HG03575 (cell line): ENCODE results near the gene CHKA.
"Not testable (repeated sequence)": the region's sequence is repeated elsewhere in the genome, so short reads cannot be mapped to it uniquely, and the experiment has no call there.

Source experiments
- ATAC-seq: cut with Tn5 transposase; IDR thresholded peaks from one replicate; pipeline ENCODE4 v1.9.1; 2021; ENCODE audit not compliant: unreplicated experiment, insufficient number of reproducible peaks, low FRiP score; ENCODE audit errors: extremely low read depth

CHKA gene

DNA sequence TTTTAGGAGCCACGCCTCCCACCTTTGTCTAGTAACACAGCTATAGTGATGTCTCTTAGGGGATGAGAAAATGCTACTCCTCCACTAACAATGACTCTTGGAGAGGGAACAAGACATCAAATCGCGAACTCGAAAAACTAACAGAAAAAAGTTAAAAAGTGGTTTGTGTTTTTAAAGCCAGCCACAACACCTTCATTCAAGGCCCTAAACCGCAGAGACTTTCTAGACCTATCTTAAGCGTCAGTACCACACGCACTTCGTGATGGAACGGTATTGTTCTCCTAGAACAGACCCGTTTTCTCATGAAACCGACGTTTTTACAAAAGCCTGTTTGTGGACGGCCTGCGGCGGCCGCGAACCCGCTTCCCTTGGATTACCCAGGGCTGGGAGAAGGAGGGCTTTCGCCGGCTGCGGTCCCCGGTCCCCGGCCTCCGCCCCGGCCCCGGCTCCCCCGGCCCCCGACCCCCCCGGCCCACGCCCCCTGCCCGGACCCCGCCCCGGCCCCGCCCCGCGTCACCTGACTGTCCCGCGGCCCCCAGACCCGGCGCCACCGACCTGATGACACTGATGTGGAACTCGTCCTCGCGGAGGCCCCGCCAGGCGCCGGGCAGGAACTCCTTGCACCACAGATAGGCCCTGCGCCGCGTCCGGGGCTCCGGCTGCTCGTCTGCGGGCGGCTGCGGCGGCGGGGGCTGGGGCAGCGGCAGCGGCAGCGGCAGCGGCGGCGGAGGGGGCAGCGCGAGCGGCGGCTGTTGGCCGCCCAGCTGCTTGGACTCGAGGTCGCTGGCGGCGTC lies 718 bp downstream of the CHKA start:
- no peak for ATAC-seq

GRCh38 chr11:68118706-68119448 lies 2.3 kb downstream of the CHKA start:
- no peak for ATAC-seq

GRCh38 chr11:68117853-68118470 lies 3.2 kb downstream of the CHKA start:
- ATAC-seq, result no peak

DNA sequence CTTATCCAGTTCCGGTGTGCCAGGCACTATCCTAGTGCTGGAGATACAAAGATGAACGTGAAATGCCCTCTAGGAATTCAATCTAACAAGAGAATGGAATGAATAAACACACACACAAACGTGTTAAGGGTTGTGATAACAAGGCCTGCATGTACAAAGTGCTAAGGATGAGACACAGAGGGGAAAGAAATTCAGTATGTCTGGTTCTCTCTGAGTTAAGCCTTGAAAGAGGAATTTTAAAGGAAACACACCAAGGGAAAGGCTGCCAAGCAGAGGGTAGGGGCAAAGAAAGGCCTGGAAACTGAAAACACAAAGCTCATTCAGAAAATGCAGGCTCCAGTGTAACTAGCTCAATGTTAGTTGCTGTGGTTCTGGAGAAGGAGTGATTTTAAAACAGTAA lies 4.2 kb downstream of the CHKA start:
- no peak for ATAC-seq

DNA sequence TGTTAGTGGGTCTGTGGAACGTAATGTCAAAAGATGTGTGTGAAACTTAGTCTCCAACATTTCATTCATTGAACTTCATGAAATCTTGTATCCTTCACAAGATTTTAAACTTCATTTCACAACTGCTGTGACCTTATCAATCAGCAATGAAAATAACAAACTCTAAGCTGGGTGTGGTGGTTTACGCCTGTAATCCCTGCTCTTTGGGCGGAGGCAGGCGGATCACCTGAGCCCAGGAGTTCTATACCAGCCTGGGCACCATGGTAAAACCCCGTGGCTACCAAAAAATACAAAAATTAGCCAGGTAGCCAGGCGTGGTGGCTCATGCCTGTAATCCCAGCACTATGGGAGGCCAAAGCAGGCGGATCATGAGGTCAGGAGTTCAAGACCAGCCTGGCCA lies 5.1 kb downstream of the CHKA start:
- ATAC-seq, result no peak

DNA sequence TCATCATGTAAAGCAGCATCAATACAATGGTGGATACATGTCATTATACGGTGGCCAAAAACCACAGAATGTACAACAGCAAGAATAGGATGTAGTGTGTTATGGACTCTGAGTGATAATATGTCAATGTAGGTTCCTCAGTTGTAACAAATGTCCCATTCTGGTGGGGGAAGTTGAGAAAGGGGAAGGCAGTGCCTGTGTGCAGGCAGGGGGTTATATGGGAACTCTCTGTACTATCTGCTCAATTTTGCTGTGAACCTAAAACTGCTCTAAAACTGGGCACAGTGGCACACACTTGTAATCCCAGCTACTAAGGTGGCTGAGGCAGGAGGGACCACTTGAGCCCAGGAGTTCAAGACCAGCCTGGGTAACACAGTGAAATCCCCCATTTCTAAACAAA lies 5.9 kb downstream of the CHKA start:
- ATAC-seq, result no peak

- no peak for ATAC-seq
Measured at GRCh38 chr11:68113986-68114385, 7.2 kb downstream of the CHKA start.

GRCh38 chr11:68107689-68108088 lies 13.5 kb downstream of the CHKA start:
- ATAC-seq, result no peak

DNA sequence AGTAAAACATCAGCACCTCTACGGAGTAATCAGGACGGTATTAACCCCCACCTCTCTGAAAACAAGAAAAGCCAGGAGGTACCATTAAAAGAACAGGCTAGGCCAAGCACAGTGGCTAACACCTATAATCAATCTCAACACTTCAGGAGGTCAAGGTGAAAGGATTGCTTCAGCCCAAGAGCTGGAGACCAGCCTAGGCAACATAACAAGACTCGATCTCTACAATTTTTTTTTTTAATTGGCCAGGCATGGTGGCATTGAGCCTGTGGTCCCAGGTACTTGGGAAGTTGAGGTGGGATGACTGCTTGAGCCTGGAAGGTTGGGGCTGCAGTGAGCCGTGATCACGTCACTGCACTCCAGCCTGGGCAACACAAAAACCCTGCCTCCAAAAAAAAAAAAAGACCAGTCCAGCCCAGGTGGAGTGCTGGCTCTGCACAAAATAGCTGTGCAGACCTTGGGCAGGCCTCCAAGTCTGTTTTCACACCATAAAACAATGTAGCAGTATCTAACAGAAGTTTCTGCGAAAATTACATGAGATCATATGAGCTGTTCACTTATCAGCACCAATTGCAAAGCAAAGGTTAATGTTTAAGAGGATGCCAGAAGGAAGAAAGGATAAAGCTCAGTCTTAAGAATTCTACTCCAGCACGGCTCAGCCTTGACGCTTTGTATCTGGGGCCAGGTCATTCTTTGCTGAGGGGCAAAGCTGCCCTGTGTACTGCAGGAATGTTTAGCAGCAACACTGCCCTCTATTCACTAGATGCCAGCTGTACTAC lies 14.8 kb downstream of the CHKA start:
- no peak for ATAC-seq

DNA sequence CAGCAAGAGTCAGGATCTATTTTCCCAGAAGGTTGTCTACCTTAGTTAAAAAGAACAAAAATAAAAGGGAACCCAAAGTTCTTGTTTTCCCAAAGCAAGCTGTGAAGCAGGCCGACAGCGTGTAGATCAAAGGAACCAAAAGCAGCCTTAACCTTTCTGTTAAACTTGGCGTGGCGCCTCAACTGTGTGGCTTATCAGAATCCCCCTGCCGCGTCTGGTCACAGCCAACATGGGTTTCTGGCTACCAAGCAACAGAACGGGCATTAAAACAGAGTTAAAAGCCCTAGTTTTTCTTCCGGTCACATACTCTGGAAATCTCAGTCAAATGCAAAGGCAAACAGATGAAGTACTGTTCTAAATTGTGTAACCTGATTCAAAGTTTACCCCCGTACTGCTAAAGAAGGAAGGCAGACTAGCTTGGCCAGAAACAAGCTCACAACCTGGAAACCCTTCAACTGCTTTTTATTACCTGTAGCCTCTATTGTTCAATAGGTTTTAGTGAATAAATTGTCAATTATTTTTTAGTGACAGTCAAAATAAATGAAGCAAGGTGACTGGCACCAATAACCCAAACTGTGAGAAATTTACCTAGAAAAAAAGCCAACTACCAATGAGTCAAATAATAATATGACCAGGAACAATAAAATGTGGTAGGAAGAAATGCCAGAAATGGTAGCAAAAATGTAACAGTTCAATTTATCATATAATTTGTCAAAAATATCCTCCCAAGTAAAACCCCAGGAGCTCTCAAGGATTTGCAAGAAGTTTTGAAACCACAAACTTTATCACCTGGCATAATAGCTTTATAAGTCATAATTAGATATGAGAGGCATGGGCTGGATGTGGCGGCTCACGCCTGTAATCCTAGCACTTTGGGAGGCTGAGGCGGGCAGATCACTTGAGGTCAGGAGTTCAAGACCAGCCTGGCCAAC lies 21.4 kb downstream of the CHKA start:
- ATAC-seq, result no peak

DNA sequence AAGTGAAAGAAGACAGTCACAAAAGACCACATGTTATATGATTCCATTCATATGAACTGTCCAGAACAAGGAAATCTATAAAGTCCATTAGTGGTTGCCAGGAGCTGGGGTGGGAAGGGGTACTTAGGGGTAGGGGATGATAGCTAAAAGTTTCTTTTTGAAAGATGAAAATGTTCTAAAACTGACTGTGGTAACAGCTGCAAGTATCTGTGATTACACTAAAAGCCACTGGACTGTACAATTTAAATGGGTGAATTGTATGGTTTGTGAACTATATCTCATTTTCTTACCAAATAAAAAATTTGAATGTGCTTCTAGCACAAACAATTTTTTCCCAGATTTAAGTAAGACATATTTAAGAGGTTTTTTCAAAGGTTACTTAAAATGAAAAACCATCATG lies 22.1 kb downstream of the CHKA start:
- ATAC-seq, result no peak

DNA sequence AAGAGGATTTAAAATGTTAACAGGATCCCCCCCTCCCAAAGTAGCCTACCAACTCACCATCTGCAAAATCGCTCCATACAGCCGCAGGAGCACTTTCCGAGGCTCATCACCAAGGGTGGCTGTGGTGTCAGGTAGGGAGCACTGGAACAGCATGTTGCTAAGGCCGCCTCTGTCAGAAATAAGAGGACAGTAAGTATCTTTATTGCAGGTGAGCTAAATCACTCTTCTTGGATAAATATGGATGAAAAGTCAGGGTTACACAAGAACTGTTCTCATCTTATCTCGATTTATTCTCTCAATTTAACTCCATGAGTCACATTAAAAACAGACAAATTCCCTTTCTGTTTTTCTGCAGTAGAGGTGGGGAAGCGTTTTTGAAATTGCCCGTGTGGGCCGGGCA lies 24.2 kb downstream of the CHKA start:
- ATAC-seq, result no peak

GRCh38 chr11:68093565-68093964 lies 27.6 kb downstream of the CHKA start:
- no peak for ATAC-seq

- ATAC-seq, result not testable (repeated sequence)
Measured at GRCh38 chr11:68092946-68093345, 28.2 kb downstream of the CHKA start.

DNA sequence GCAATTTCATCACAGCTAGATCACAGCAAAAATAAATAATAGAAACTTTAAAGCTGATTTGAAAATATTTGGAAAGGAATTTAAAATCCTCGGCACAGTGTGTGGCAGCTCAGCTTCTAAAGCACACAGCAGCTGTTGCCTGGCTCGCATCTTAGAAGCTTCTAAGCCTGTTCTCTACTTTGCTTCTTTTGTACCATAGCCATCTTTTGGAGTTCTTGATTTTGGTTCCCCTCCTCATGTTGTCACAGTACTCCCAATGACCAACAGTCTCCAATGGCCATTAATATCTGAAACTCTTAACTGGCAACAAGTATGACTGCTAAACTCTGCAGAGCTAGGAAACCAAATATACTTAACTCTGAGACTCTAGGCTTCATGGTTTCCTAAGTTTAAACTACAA lies 28.8 kb downstream of the CHKA start:
- no peak for ATAC-seq

DNA sequence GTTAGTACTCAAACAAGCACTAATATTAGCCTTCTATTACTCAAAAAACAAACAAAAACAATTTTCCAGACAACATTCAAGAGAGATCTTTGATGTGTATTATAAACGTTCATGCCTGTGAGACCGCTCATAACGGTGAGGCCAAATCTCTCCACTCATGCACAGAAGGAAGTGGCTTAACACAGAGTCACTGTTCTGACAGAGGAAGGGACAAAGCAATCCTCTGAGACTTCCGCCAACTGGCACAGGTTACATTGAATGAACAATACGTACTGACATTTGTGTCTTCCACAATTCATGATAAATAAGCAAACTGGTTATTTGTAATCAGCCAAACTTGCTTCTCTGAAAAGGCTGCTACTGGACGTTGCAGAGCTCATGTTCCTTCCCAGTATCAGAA lies 30.5 kb downstream of the CHKA start:
- ATAC-seq, result no peak

GRCh38 chr11:68090287-68090686 lies 30.9 kb downstream of the CHKA start:
- no peak for ATAC-seq

DNA sequence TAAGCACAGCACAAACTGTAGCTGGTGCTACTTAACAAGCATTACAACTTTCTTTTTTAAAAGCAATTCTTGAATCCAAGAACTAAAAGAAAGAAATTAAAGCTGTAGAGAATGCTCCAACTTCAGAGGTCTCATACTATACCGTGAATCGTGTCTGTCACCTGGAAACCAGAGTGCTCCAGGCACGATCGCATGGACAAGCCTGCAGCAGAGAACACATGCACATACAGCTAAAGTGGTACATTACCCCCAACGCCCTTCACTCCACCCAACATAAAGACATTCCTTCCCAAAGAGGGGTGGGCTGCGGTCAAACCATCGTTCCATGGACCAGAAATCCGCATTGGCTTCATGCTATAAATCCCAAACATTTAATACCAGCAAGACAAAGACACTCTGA lies 31.5 kb downstream of the CHKA start:
- no peak for ATAC-seq
